ENCODE data around the gene ANKRD40CL. TPM values are rescaled to one million over a fixed set of nuclear protein-coding genes. Genes with fewer than 3 reads are reported as not detected.

ANKRD40CL gene
- total and polyA plus RNA-seq, 8 donors, result 0.15 to 1.4 (median 0.42) TPM; not detected in 2

GRCh38 chr17:50803676-50804075 lies 36.4 kb upstream of the ANKRD40CL start:
- intact Hi-C loops (cut with DNase I), result no loop called here
- no peak for TF ChIP-seq CTCF (IDR thresholded peaks at IDR 0.05)
- no peak for DNase-seq
- no peaks in the 10 kb centered on the region for H3K27me3 ChIP-seq
- H3K4me3 ChIP-seq, result no peak overlapping the region
- no peaks in the 10 kb centered on the region for H3K9me3 ChIP-seq
- no peak overlapping the region for H3K27ac ChIP-seq
- H3K36me3 ChIP-seq, result no peaks in the 10 kb centered on the region
- no peaks in the 10 kb centered on the region for H3K4me1 ChIP-seq
- no peak for ATAC-seq

GRCh38 chr17:50802609-50803571 lies 35.6 kb upstream of the ANKRD40CL start:
- H3K36me3 ChIP-seq, result no peaks in the 10 kb centered on the region
- no peak overlapping the region for H3K27ac ChIP-seq
- no peak for DNase-seq
- no peak for TF ChIP-seq CTCF (IDR thresholded peaks at IDR 0.05)
- no peaks in the 10 kb centered on the region for H3K9me3 ChIP-seq
- ATAC-seq, result no peak
- intact Hi-C loops (cut with DNase I), result no loop called here
- no peak overlapping the region for H3K4me3 ChIP-seq
- no peaks in the 10 kb centered on the region for H3K27me3 ChIP-seq
- no peaks in the 10 kb centered on the region for H3K4me1 ChIP-seq

- no peaks in the 10 kb centered on the region for H3K27me3 ChIP-seq
- TF ChIP-seq CTCF (IDR thresholded peaks at IDR 0.05), result no peak
Measured at GRCh38 chr17:50800196-50800700, 32.9 kb upstream of the ANKRD40CL start.

GRCh38 chr17:50799582-50799981 lies 32.3 kb upstream of the ANKRD40CL start:
- Histone ChIP-seq H3K4me1 (no peaks in the 10 kb centered on the region), H3K4me3 (no peak overlapping the region), H3K27me3 (no peaks in the 10 kb centered on the region), H3K36me3 (no peaks in the 10 kb centered on the region), H3K27ac (no peak overlapping the region), H3K9me3 (no peaks in the 10 kb centered on the region)
- TF ChIP-seq CTCF (IDR thresholded peaks at IDR 0.05), result no peak
- ATAC-seq (no peak), DNase-seq (no peak)
- intact Hi-C loops (cut with DNase I), result loop anchor here in 1 of 2 donors (10.0 kb wide), 1 partner anchor 155 kb away; no protein-coding TSS in a partner anchor

More at GRCh38 chr17:50800196-50800700, 32.9 kb upstream of the ANKRD40CL start:
- intact Hi-C loops (cut with DNase I), result no loop called here
- Histone ChIP-seq H3K4me3 (no peak overlapping the region), H3K9me3 (no peaks in the 10 kb centered on the region), H3K27ac (no peak overlapping the region), H3K4me1 (no peaks in the 10 kb centered on the region), H3K36me3 (no peaks in the 10 kb centered on the region)
- DNase-seq (no peak), ATAC-seq (no peak)

Data from left lung (tissue), 10 donors.